SK-N-SH (cell line): ENCODE data around the gene CD69. TPM values are rescaled to one million over a fixed set of nuclear protein-coding genes. Genes with fewer than 3 reads are reported as not detected.

Experiments used
- CTCF ChIA-PET: fragments of 300-600, 350-600 bp; formaldehyde crosslinking; extraction: SDS; loops from one replicate; lab custom pipeline; 2021; lab: Yijun Ruan, JAX
- POLR2A ChIA-PET: fragments of 350-600 bp; sonication (Branson Sonifier 250); formaldehyde crosslinking; extraction: SDS; loops from one replicate; lab custom pipeline; 2020; ENCODE audit warnings: antibody characterized with exemption, inconsistent platforms; lab: Yijun Ruan, JAX
- DNase-seq: peaks from one replicate; pipeline ENCODE4 v3.0.0; 2012
- H2AFZ ChIP-seq: fragments of 200-600 bp; sonication (generic); 2 replicates; pipeline ENCODE4 v1.8.1; 2016; ENCODE audit warnings: antibody characterized with exemption, mild to moderate bottlenecking, low read depth
- H3F3A ChIP-seq: fragments of 200-600 bp; sonication (generic); replicated peaks from 2 replicates; pipeline ENCODE3; 2016; ENCODE audit warnings: antibody characterized with exemption, mild to moderate bottlenecking; ENCODE audit not compliant: insufficient read depth
- H3K27ac ChIP-seq, 2 experiments: fragments of 200-500 bp in 1 of 2; fragments of 200-600 bp in 1 of 2; sonication (Bioruptor generic) in 1 of 2; sonication (generic), shearing (Covaris generic) in 1 of 2; 2 replicates each; pipeline versions ENCODE4 v1.5.1 to v1.6.1; 2014 to 2016; ENCODE audit warnings: low read depth in 2 of 2, inconsistent platforms in 1 of 2, low read length in 1 of 2, mild to moderate bottlenecking in 1 of 2, mixed read lengths in 1 of 2
- H3K27me3 ChIP-seq: fragments of 200-600 bp; sonication (generic), shearing (Covaris generic); 2 replicates; pipeline ENCODE4 v1.6.1; 2016; ENCODE audit warnings: mixed run types; ENCODE audit not compliant: insufficient read depth
- H3K36me3 ChIP-seq, 2 experiments: fragments of 200-500 bp in 1 of 2; fragments of 200-600 bp in 1 of 2; sonication (Bioruptor generic) in 1 of 2; sonication (generic) in 1 of 2; replicated peaks in 1 of 2; 2 replicates each; pipeline versions ENCODE3 to v1.5.1; 2014 to 2016; ENCODE audit warnings: low read length in 1 of 2, mild to moderate bottlenecking in 1 of 2; ENCODE audit not compliant: insufficient read depth in 2 of 2, control insufficient read depth in 1 of 2
- H3K4me1 ChIP-seq, 2 experiments: fragments of 200-500 bp in 1 of 2; fragments of 200-600 bp in 1 of 2; sonication (Bioruptor generic) in 1 of 2; sonication (generic), shearing (Covaris generic) in 1 of 2; 2 replicates each; pipeline versions ENCODE4 v1.5.1 to v1.6.1; 2014 to 2016; ENCODE audit warnings: low read depth in 1 of 2, low read length in 1 of 2, mixed run types in 1 of 2; ENCODE audit not compliant: insufficient read depth in 2 of 2, control insufficient read depth in 1 of 2
- H3K4me2 ChIP-seq: fragments of 200-600 bp; sonication (generic), shearing (Covaris generic); 2 replicates; pipeline ENCODE4 v1.6.1; 2017; ENCODE audit warnings: mixed run types
- H3K4me3 ChIP-seq, 2 experiments: fragments of 200-500 bp in 1 of 2; fragments of 200-600 bp in 1 of 2; sonication (Bioruptor generic) in 1 of 2; sonication (generic), shearing (Covaris generic) in 1 of 2; 2 replicates each; pipeline versions ENCODE4 v1.5.1 to v1.8.1; 2014 to 2016; ENCODE audit warnings: low read depth in 2 of 2, inconsistent platforms in 1 of 2, low read length in 1 of 2, mild to moderate bottlenecking in 1 of 2, mixed read lengths in 1 of 2, moderate library complexity in 1 of 2
- H3K79me2 ChIP-seq: fragments of 200-600 bp; sonication (generic); 2 replicates; pipeline ENCODE4 v1.8.1; 2017; ENCODE audit warnings: mild to moderate bottlenecking; ENCODE audit not compliant: insufficient read depth
- H3K9ac ChIP-seq: fragments of 200-600 bp; sonication (generic); 2 replicates; pipeline ENCODE4 v1.6.1; 2017; ENCODE audit warnings: mixed run types
- H3K9me2 ChIP-seq: fragments of 200-600 bp; sonication (generic); 2 replicates; pipeline ENCODE4 v1.6.1; 2017; ENCODE audit warnings: mixed run types
- H3K9me3 ChIP-seq: fragments of 200-600 bp; sonication (generic); 2 replicates; pipeline ENCODE4 v1.6.1; 2017; ENCODE audit warnings: mixed run types, mild to moderate bottlenecking, moderate library complexity
- H4K20me1 ChIP-seq: fragments of 200-600 bp; sonication (generic); 2 replicates; pipeline ENCODE4 v1.6.1; 2017; ENCODE audit warnings: mild to moderate bottlenecking, mixed run types; ENCODE audit not compliant: insufficient read depth
- CHD2 ChIP-seq: fragments of 150-350 bp; IDR thresholded peaks from 2 replicates; pipeline ENCODE4 v1.6.1; 2018; ENCODE audit warnings: low read length; ENCODE audit not compliant: partially characterized antibody
- EP300 ChIP-seq, 2 experiments: IDR thresholded peaks; 2 replicates each; pipeline versions ENCODE4 v1.4.0 to v1.6.1; 2012; ENCODE audit warnings: borderline replicate concordance in 1 of 2, low read depth in 1 of 2, low read length in 1 of 2
- EZH2phosphoT487 ChIP-seq: fragments of 200-600 bp; sonication (generic); IDR thresholded peaks from 2 replicates; pipeline ENCODE4 v1.6.1; 2017; ENCODE audit warnings: low read depth, mixed run types, mild to moderate bottlenecking, antibody characterized with exemption, moderate library complexity, borderline replicate concordance
- FOSL2 ChIP-seq: IDR thresholded peaks from 2 replicates; pipeline ENCODE4 v1.4.0; 2012; ENCODE audit warnings: low read depth, mild to moderate bottlenecking, moderate library complexity, borderline replicate concordance
- FOXJ3 ChIP-seq: sonication (generic); formaldehyde crosslinking; IDR thresholded peaks from 2 replicates; pipeline ENCODE4 v1.5.1; 2020; ENCODE audit warnings: mild to moderate bottlenecking, missing genetic modification reagents
- FOXM1 ChIP-seq: IDR thresholded peaks from 2 replicates; pipeline ENCODE4 v1.4.0; 2012; ENCODE audit warnings: low read depth, mild to moderate bottlenecking
- GABPA ChIP-seq: IDR thresholded peaks from 2 replicates; pipeline ENCODE4 v1.4.0; 2012; ENCODE audit warnings: low read depth, mild to moderate bottlenecking
- GATA2 ChIP-seq: sonication (generic); formaldehyde crosslinking; IDR thresholded peaks from 2 replicates; pipeline ENCODE4 v1.5.0; 2020; ENCODE audit warnings: mild to moderate bottlenecking, missing genetic modification reagents
- IRF3 ChIP-seq: fragments of 150-350 bp; IDR thresholded peaks from 2 replicates; pipeline ENCODE4 v1.6.1; 2016; ENCODE audit warnings: mild to moderate bottlenecking, low read depth, low read length
- JUND ChIP-seq: IDR thresholded peaks from 2 replicates; pipeline ENCODE4 v1.4.0; 2012
- MAX ChIP-seq: IDR thresholded peaks from 2 replicates; pipeline ENCODE4 v1.4.0; 2012; ENCODE audit warnings: low read depth
- MEF2A ChIP-seq: IDR thresholded peaks from 2 replicates; pipeline ENCODE4 v1.4.0; 2012; ENCODE audit warnings: low read depth, borderline replicate concordance
- MXI1 ChIP-seq: IDR thresholded peaks from 2 replicates; pipeline ENCODE4 v1.6.1; 2012; ENCODE audit warnings: mild to moderate bottlenecking, low read depth, low read length, improper control_type of control experiment
- NFIC ChIP-seq: IDR thresholded peaks from 2 replicates; pipeline ENCODE4 v1.4.0; 2012; ENCODE audit warnings: borderline replicate concordance
- RXRA ChIP-seq: IDR thresholded peaks from 2 replicates; pipeline ENCODE4 v1.4.0; 2012; ENCODE audit warnings: low read depth, mild to moderate bottlenecking, borderline replicate concordance
- SIN3A ChIP-seq: IDR thresholded peaks from 2 replicates; pipeline ENCODE4 v1.6.1; 2012; ENCODE audit warnings: low read depth, mild to moderate bottlenecking, low read length, moderate library complexity, borderline replicate concordance
- TEAD4 ChIP-seq: IDR thresholded peaks from 2 replicates; pipeline ENCODE4 v1.4.0; 2012; ENCODE audit warnings: mild to moderate bottlenecking, borderline replicate concordance; ENCODE audit not compliant: insufficient read depth
- USF1 ChIP-seq: IDR thresholded peaks from 2 replicates; pipeline ENCODE4 v1.4.0; 2012; ENCODE audit warnings: low read depth, borderline replicate concordance
- USF2 ChIP-seq: fragments of 150-350 bp; IDR thresholded peaks from 2 replicates; pipeline ENCODE4 v1.6.1; 2017; ENCODE audit warnings: antibody characterized with exemption, low read length, low read depth, borderline replicate concordance
- YY1 ChIP-seq: IDR thresholded peaks from 2 replicates; pipeline ENCODE4 v1.4.0; 2012; ENCODE audit warnings: low read depth, mild to moderate bottlenecking
- ZBTB33 ChIP-seq: IDR thresholded peaks from 2 replicates; pipeline ENCODE4 v1.4.0; 2012; ENCODE audit warnings: low read depth, borderline replicate concordance
- WGBS: methylation state at CpG from one replicate; pipeline ENCODE4 v1.1.6; 2017; ENCODE audit warnings: low lambda C conversion rate; 5-methylcytosine and 5-hydroxymethylcytosine counted together
- polyA plus RNA-seq, 3 experiments: library from polyadenylated mRNA; depleted of rRNA; stranded (reverse); fragments of >200 nt; gene quantifications; 2 replicates each; pipeline ENCODE4 v1.2.3, GENCODE V29; 2012

The CD69 gene
- polyA plus RNA-seq, 1 of the 3 experiments (the other 2 are of a cell fraction) = not detected

- no peak overlapping the region for H3K9ac ChIP-seq
- no peaks in the 10 kb centered on the region for H4K20me1 ChIP-seq
- CTCF ChIA-PET = interaction anchor here (1.3 to 1.6 kb wide), 2 partner anchors 13 to 15 kb away, joined by 3 to 5 read pairs; no protein-coding TSS in a partner anchor
- no peaks in the 10 kb centered on the region for H3K79me2 ChIP-seq
- no peaks in the 10 kb centered on the region for H3K4me1 ChIP-seq
- 29% methylated on average over 3 of the region's 3 CpGs for WGBS
- H3K9me3 ChIP-seq = no peaks in the 10 kb centered on the region
- H3K27me3 ChIP-seq = peaks cover 32% of the 10 kb centered on the region; the same call in 1 of the 2 replicates
- no peak overlapping the region for H3K4me3 ChIP-seq
- TF ChIP-seq SIN3A = no peak
- DNase-seq = no peak
- H2AFZ ChIP-seq = no peak overlapping the region
- POLR2A ChIA-PET = no interaction called here
- H3F3A ChIP-seq = no peaks in the 10 kb centered on the region
- H3K27ac ChIP-seq = no peak overlapping the region
- no peak overlapping the region for H3K4me2 ChIP-seq
- H3K36me3 ChIP-seq = no peaks in the 10 kb centered on the region
- no peaks in the 10 kb centered on the region for H3K9me2 ChIP-seq
Observed at GRCh38 chr12:9735601-9736000, 25.1 kb downstream of the CD69 start.

- no peaks in the 10 kb centered on the region for H3K9me3 ChIP-seq
- H4K20me1 ChIP-seq = no peaks in the 10 kb centered on the region
- H3K4me2 ChIP-seq = no peak within 1 kb of the TSS
- no peaks in the 10 kb centered on the region for H3K4me1 ChIP-seq
- H3K27ac ChIP-seq = no peak within 1 kb of the TSS
- CTCF ChIA-PET = interaction anchor here (1.1 to 1.6 kb wide), 4 partner anchors 10 to 97 kb away, joined by 3 to 5 read pairs (median 4); no protein-coding TSS in a partner anchor
- H3K4me3 ChIP-seq = no peak within 1 kb of the TSS
- TF ChIP-seq GABPA (no peak), USF2 (no peak), FOSL2 (no peak), MAX (no peak), ZBTB33 (no peak), IRF3 (no peak), RXRA (no peak), MXI1 (no peak), GATA2 (CRISPR knock-in tag) (no peak), TEAD4 (no peak), NFIC (no peak), FOXM1 (no peak), MEF2A (no peak), FOXJ3 (no peak), CHD2 (no peak), USF1 (no peak), YY1 (no peak), EP300 (IDR thresholded peaks at IDR 0.05; ENCODE audit: borderline replicate concordance in 1 of 2, low read depth in 1 of 2, low read length in 1 of 2) (no peak), EZH2phosphoT487 (no peak), JUND (no peak)
- WGBS = 60% methylated on average over 8 of the region's 8 CpGs
- no peaks in the 10 kb centered on the region for H3K36me3 ChIP-seq
- no peaks in the 10 kb centered on the region for H3K9me2 ChIP-seq
- H3K9ac ChIP-seq = no peak within 1 kb of the TSS
- no peaks in the 10 kb centered on the region for H3F3A ChIP-seq
- POLR2A ChIA-PET = no interaction called here
- H3K27me3 ChIP-seq = peaks cover 20% of the 10 kb centered on the region; the same call in 1 of the 2 replicates
- no peaks in the 10 kb centered on the region for H3K79me2 ChIP-seq
- no peak within 1 kb of the TSS for H2AFZ ChIP-seq
- no peak for DNase-seq
Observed at GRCh38 chr12:9732921-9733461, 27.7 kb downstream of the CD69 start, which contains the start of gene CLECL1. Gene CLECL1, minus strand, starts transcription at chr12:9733097.
